SJSA1 (cell line): ENCODE results near the gene FAM149B1. TPM values are rescaled to one million over a fixed set of nuclear protein-coding genes. Genes with fewer than 3 reads are reported as not detected.

ENCODE experiments used
- DNase-seq, 2 experiments: peaks; one replicate each; pipeline ENCODE4 v3.0.0-alpha.2; 2015 to 2020; ENCODE audit warnings: low spot score in 2 of 2, low read depth in 1 of 2
- H3K27ac ChIP-seq: fragments of 250-450 bp; sonication (Bioruptor Pico); 2 replicates; pipeline ENCODE4 v1.5.1; 2020; ENCODE audit warnings: mild to moderate bottlenecking, moderate library complexity
- H3K27me3 ChIP-seq: fragments of 250-450 bp; sonication (Bioruptor Pico); replicated peaks from 2 replicates; pipeline ENCODE4 v1.5.1; 2020; ENCODE audit warnings: mild to moderate bottlenecking, moderate library complexity
- H3K36me3 ChIP-seq: fragments of 250-450 bp; sonication (Bioruptor Pico); 2 replicates; pipeline ENCODE4 v1.5.1; 2020; ENCODE audit warnings: mild to moderate bottlenecking
- H3K4me1 ChIP-seq: fragments of 250-450 bp; sonication (Bioruptor Pico); replicated peaks from 2 replicates; pipeline ENCODE4 v1.6.1; 2021; ENCODE audit warnings: mild to moderate bottlenecking
- H3K4me3 ChIP-seq: fragments of 250-450 bp; sonication (Bioruptor Pico); 2 replicates; pipeline ENCODE4 v1.5.1; 2020; ENCODE audit warnings: mild to moderate bottlenecking
- H3K9me3 ChIP-seq: fragments of 250-450 bp; sonication (Bioruptor Pico); replicated peaks from 2 replicates; pipeline ENCODE4 v1.5.1; 2020; ENCODE audit warnings: mild to moderate bottlenecking
- total RNA-seq: library from RNA; depleted of rRNA; stranded (reverse); fragments of >200 nt; shearing (Covaris generic); gene quantifications from 2 replicates; pipeline ENCODE4 v1.2.3, GENCODE V29; 2014

Gene FAM149B1
- total RNA-seq, 1 experiment from 2014 or later: 15.4 TPM

DNA sequence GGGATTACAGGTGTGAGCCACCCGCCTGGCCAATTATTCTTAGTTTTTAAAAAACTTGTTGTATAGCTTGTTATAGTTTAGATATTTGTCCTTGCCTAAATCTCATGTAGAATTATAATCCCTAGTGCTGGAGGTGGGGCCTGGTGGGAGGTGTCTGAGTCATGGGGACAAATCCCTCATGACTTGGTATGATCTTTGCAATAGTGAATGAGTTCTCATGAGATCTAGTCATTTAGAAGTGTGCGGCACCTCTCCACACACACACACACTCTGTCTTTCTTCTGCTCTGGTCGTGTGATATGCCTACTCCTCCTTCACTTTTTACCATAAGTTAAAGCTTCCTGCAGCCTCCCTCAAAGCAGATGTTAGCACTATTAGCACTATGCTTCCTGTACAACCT, 37.2 kb downstream of the FAM149B1 start:
- Histone ChIP-seq H3K4me3 (no peak overlapping the region), H3K27ac (no peak overlapping the region), H3K27me3 (no peaks in the 10 kb centered on the region), H3K4me1 (no peaks in the 10 kb centered on the region), H3K36me3 (no peaks in the 10 kb centered on the region), H3K9me3 (peaks cover 6% of the 10 kb centered on the region; the same call in 1 of the 2 replicates)
- no peak for DNase-seq

DNA sequence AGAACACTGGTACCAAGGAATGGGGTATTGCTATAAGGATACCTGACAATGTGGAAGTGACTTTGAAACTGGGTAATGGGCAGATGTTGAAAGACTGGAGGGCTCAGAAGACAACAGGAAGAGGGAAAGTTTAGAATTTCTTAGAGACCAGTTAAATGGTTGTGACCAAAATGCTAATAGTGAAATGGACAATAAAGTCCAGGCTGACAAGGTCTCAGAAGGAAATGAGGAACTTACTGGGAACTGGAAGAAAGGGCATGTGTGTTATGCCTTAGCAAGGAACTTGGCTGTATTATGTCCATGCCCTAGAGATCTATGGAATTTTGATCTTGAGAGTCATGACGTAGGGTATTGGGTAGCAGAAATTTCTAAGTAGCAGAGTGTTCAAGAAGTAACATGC, 38.0 kb downstream of the FAM149B1 start:
- DNase-seq: no peak
- Histone ChIP-seq H3K9me3 (peaks cover 6% of the 10 kb centered on the region; the same call in 1 of the 2 replicates), H3K36me3 (peaks cover 2% of the 10 kb centered on the region; the same call in 1 of the 2 replicates), H3K27me3 (no peaks in the 10 kb centered on the region), H3K4me3 (no peak overlapping the region), H3K4me1 (no peaks in the 10 kb centered on the region), H3K27ac (no peak overlapping the region)

DNA sequence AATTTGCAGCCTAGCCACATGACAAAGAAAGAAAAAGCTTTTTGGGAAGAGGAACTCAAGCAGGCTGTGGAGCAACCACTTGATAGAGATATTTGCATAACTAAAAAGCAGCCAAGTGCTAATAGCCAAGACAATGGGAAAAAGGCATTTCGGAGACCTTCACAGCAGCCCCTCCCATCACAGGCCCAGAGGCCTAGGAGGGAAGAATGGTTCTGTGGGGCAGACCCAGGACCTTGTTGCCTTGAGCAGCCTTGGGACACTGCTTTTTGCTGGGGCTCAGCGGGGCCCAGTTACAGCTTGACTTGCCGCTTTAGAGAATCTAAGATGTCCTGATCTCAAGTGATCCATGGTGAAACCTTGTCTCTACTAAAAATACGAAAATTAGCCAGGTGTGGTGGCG, 38.5 kb downstream of the FAM149B1 start:
- H3K4me1 ChIP-seq: no peaks in the 10 kb centered on the region
- DNase-seq: no peak
- H3K36me3 ChIP-seq: peaks cover 4% of the 10 kb centered on the region; the same call in 1 of the 2 replicates
- no peak overlapping the region for H3K27ac ChIP-seq
- H3K4me3 ChIP-seq: no peak overlapping the region
- H3K9me3 ChIP-seq: peaks cover 6% of the 10 kb centered on the region; the same call in 1 of the 2 replicates
- H3K27me3 ChIP-seq: no peaks in the 10 kb centered on the region

GRCh38 chr10:73207883-73208282, 40.0 kb downstream of the FAM149B1 start:
- Histone ChIP-seq H3K36me3 (peaks cover 4% of the 10 kb centered on the region; the same call in 1 of the 2 replicates), H3K27me3 (no peaks in the 10 kb centered on the region), H3K9me3 (peaks cover 6% of the 10 kb centered on the region; the same call in 1 of the 2 replicates), H3K4me1 (no peaks in the 10 kb centered on the region), H3K27ac (no peak overlapping the region), H3K4me3 (no peak overlapping the region)
- DNase-seq: no peak

DNA sequence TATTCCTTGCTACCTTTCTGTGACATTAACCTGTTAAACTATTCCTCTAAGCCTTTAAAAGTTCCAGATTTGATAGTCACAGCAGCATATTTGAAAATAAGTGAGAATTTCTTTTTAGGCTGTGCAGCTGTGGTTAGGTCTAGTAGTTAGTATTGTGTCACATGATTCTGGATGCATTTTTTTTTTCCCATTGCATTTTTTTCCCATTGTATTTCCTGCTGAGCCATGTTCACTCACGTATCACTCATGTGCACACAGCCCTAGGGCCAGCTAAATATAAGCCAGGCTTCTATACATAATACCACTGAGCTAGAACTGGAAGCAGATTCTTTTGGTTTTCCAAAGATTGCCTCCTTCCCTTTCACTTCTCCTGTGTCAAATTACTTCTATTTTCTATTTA, 41.8 kb downstream of the FAM149B1 start:
- H3K4me1 ChIP-seq: no peaks in the 10 kb centered on the region
- H3K9me3 ChIP-seq: peaks cover 6% of the 10 kb centered on the region; the same call in 1 of the 2 replicates
- H3K36me3 ChIP-seq: peaks cover 4% of the 10 kb centered on the region; the same call in 1 of the 2 replicates
- H3K27ac ChIP-seq: no peak overlapping the region
- no peak for DNase-seq
- H3K27me3 ChIP-seq: no peaks in the 10 kb centered on the region
- no peak overlapping the region for H3K4me3 ChIP-seq

DNA sequence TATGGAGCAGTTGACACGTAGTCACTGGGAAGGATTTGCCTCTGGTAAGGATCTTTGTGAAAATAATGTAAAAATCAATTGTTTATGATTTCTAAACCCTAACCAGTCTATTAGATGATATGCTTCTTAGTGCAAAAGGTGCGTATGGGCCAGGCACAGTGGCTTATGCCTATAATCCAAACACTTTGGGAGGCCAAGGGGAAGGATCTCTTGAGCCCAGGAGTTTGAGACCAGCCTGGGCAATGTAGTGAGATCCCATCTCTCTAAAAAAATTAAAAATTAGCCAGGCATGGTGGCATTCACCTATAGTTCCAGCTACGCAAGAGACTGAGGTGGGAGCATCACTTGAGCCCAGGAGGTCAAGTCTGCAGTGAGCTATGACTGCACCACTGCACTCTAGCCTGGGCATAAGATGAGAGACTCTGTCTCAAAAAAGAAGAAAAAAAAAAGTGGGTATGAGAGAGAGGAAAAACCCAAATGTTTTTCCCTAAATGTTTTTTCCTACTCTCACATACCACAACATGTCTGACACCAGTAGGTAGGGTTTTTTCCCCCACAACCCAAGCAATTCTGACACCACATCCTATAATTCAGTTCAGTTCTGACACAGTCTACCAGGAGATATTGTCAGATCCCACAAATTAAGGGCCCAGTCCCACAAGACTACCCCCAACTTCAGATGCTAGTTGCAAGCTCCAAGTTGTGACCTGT, 42.6 kb downstream of the FAM149B1 start:
- H3K9me3 ChIP-seq: peaks cover 6% of the 10 kb centered on the region; the same call in 1 of the 2 replicates
- no peaks in the 10 kb centered on the region for H3K4me1 ChIP-seq
- H3K4me3 ChIP-seq: no peak overlapping the region
- DNase-seq: no peak
- no peak overlapping the region for H3K27ac ChIP-seq
- no peaks in the 10 kb centered on the region for H3K27me3 ChIP-seq
- H3K36me3 ChIP-seq: peaks cover 4% of the 10 kb centered on the region; the same call in 1 of the 2 replicates

- DNase-seq: no peak
- Histone ChIP-seq H3K4me3 (no peak overlapping the region), H3K27ac (no peak overlapping the region), H3K27me3 (no peaks in the 10 kb centered on the region), H3K36me3 (peaks cover 4% of the 10 kb centered on the region; the same call in 1 of the 2 replicates), H3K9me3 (peaks cover 4% of the 10 kb centered on the region; the same call in 1 of the 2 replicates), H3K4me1 (no peaks in the 10 kb centered on the region)
Observed at GRCh38 chr10:73211106-73211811, 43.3 kb downstream of the FAM149B1 start.

- Histone ChIP-seq H3K36me3 (peaks cover 17% of the 10 kb centered on the region), H3K4me3 (no peak overlapping the region)
Observed at GRCh38 chr10:73215749-73216148, 47.8 kb downstream of the FAM149B1 start.

DNA sequence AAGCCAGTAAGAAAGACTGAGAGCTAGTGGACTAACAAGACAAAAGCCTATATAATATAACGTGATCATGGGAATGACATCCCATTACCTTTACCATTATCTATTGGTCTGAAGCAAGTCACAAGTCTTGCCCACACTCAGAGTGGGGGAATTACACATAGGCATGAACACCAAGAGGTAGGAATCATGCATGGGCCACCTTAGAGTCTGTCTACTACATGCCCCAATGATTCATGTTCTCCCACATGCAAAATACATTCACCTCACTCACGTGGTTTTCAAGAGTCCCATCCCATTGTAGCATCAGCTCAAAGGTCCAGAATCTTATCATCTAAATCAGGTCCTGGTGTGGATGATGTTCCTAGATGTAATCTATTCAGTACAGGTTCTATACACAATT, 49.7 kb downstream of the FAM149B1 start:
- no peaks in the 10 kb centered on the region for H3K27me3 ChIP-seq
- no peaks in the 10 kb centered on the region for H3K9me3 ChIP-seq
- no peak for DNase-seq
- peaks cover 13% of the 10 kb centered on the region for H3K36me3 ChIP-seq
- no peak overlapping the region for H3K4me3 ChIP-seq
- H3K4me1 ChIP-seq: no peaks in the 10 kb centered on the region
- no peak overlapping the region for H3K27ac ChIP-seq

More at GRCh38 chr10:73215749-73216148, 47.8 kb downstream of the FAM149B1 start:
- Histone ChIP-seq H3K9me3 (no peaks in the 10 kb centered on the region), H3K27ac (no peak overlapping the region), H3K27me3 (no peaks in the 10 kb centered on the region), H3K4me1 (no peaks in the 10 kb centered on the region)
- no peak for DNase-seq

DNA sequence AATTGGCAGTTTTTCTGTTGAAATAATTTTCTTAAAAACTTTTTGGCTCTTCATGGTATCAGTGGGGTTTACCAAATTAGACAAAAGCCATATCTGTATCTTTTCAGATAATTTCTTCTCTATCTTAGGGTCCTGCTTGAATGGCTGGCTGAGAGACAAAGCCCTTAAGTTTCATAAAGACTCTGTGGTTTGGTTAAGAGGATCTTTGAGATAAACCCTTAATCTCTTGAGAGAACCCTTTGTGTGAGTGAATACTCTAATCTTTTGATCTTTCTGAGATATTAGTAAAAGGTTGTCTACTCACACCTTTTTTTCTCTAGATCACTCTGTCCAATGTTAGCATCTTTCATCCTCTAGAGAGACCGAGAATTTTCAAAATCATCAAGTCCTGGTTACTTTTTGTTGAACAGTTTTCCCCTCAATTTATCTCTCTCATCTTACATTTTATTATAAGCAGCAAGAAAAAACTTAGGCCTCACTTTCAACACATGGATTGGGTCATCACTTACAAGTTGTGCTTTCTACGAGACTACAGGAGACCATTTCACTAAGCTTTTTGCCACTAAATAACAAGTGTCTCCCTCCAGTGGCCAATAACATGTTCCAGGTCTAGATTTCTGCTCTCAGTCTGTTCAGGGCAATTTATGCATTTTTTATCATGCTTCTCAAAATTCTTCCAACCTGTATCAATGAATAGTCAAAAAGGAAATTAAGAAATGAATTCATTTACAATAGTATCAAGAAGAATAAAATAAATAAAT, 50.7 kb downstream of the FAM149B1 start:
- Histone ChIP-seq H3K4me1 (no peaks in the 10 kb centered on the region), H3K4me3 (no peak overlapping the region), H3K27ac (no peak overlapping the region), H3K27me3 (no peaks in the 10 kb centered on the region), H3K36me3 (peaks cover 13% of the 10 kb centered on the region), H3K9me3 (no peaks in the 10 kb centered on the region)
- DNase-seq: no peak

DNA sequence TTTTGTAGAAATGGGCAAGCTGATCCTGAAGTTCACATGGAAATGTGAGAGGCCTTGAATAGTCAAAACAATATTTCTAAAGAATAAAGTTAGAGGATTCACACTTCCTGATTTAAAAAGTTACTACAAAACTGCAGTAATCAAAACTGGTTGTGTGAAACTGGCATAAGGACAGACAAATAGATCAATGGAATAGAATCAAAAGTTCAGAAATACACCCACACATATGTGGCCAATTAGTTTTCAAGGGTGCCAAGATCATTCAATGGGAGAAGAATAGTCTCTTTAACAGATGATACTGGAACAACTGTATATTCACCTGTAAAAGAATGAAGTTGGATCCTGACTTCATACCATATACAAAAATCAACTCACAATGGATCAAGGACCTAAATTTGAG, 51.5 kb downstream of the FAM149B1 start:
- Histone ChIP-seq H3K4me3 (no peak overlapping the region), H3K36me3 (peaks cover 13% of the 10 kb centered on the region), H3K4me1 (no peaks in the 10 kb centered on the region), H3K9me3 (no peaks in the 10 kb centered on the region), H3K27me3 (no peaks in the 10 kb centered on the region), H3K27ac (no peak overlapping the region)
- DNase-seq: no peak

DNA sequence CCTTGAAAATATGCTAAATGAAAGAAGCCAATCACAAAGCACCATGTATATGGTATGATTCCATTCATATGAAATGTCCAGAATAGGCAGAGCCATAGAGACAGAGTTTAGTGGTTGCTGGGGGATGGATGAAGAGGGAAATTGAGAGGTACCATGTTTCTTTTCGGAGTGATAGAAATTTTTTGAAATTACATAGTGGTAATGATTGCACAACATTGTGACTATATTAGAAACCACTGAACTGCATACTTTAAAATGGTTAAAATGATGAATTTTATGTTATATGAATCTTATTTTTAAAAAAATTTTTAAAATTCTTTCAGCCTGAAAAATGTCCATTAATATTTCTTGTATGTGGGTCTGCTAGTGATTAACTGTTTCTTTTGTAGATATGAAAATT, 53.1 kb downstream of the FAM149B1 start:
- no peak for DNase-seq
- Histone ChIP-seq H3K27me3 (no peaks in the 10 kb centered on the region), H3K4me1 (no peaks in the 10 kb centered on the region), H3K4me3 (no peak overlapping the region), H3K36me3 (peaks cover 16% of the 10 kb centered on the region), H3K9me3 (no peaks in the 10 kb centered on the region), H3K27ac (no peak overlapping the region)

- DNase-seq: no peak
- Histone ChIP-seq H3K9me3 (no peaks in the 10 kb centered on the region), H3K4me1 (no peaks in the 10 kb centered on the region), H3K36me3 (peaks cover 5% of the 10 kb centered on the region), H3K4me3 (no peak overlapping the region), H3K27me3 (no peaks in the 10 kb centered on the region), H3K27ac (no peak overlapping the region)
Observed at GRCh38 chr10:73225518-73225917, 57.6 kb downstream of the FAM149B1 start.
